ENCODE data around the gene OR5I1.
"Not testable (repeated sequence)": the region's sequence is repeated elsewhere in the genome, so short reads cannot be mapped to it uniquely, and the experiment has no call there.

The OR5I1 gene

DNA sequence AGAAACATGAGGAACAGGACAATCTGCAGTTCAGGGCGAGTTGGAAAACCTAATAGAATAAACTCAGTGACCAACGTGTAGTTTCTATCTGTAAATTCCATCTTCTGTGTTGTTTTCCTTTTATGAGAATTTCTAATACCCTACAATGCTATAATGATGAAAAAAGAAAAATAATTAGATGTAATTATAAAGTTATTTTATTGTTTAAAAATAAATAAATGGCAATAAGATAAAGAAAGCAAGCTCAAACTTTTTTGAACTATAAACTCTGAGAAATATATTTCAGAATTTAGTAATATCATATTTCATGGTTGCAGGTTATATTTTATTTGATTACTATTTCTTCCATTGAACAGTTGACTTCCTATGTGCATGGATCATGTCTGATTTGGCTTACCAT lies at the start of gene OR5I1:
TSS of gene OR5I1 (minus strand) at position 101 of the 400 bp plus-strand sequence. CDS start at position 101, 0 bp downstream.
- DNase-seq, result no peak

GRCh38 chr11:55970935-55971334 lies 34.7 kb upstream of the OR5I1 start:
- no peak for DNase-seq

DNA sequence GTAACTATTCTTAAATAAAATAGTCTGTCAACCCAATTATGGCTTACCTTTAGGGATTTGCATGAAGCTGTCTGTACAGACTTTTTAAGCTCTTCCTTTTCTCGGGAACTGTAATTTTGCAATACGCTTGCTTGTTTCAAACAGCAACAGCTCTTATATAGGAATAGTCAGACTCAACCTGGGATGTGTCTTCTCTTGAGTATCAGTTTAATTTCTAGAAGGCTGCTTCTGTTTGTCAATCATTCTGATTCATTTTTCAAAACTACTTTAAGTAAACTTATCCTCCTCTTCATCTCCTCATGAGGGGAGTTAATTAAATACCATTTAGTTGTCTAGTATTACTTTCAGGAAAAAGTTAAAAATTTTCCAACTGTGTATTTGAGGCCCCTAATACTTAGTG lies 33.6 kb upstream of the OR5I1 start, which contains the start of gene OR10AG1:
TSS of gene OR10AG1 (minus strand) at position 101 of the 400 bp plus-strand sequence. CDS start at position 63, 38 bp downstream.
- DNase-seq, result no peak

- DNase-seq, result no peak
Measured at GRCh38 chr11:55967914-55968313, 31.7 kb upstream of the OR5I1 start.

DNA sequence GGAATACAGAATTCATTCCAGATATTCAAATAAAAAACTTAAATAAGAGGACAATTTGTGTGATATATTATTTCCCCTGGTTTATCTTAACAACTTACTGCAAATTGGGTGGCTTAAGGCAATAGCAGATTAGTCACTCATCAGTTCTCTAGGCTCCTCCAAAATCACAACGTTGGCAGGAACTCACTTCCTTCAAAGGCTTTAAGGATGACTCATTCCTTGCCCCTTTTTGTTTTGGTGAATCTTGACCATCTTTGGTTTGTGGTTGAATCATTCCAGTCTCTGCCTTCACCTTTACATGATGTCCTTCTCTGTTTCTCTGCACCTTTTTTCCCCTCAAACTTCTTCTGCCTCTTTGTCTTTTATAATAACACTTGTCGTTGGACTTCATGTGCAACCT lies 30.2 kb upstream of the OR5I1 start:
- DNase-seq, result no peak

DNA sequence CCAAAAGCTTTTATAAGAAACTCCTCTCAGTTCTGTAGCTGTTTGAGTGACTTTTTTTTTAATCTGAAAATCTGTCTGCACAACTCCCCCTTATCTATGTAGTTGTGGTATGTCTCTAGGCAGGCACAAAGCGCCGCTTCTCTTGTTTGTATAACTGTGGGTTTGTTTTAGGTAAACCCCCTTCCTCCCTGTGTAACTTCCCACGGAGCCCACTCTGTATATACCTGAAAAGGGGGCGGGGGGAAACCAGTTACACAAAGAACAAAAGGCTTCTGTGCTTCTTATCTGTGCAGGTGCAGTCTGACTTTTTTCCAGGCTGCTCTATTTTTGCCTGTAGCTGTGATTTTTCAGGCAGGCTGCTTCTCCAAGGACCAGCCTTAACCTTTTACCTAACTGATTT lies 20.3 kb upstream of the OR5I1 start:
- DNase-seq, result no peak

DNA sequence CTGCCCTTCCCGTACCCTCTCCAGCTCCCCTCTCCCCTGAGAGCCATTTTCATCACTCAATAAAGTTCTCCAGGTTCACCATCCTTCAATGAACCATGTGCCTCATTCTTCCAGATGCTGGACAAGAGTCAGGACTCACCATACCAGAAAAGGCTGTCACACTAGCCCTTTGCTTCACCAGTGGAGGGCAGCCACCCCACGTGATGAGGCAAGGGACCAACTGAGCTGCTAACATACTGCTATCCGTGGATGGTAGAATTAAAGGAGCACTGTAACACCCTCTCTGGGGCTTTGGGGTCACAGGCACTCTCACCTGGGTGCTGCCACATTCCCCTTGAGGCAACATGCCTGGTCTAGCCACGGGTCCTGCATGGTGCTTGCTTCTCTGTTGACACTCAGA lies 13.1 kb upstream of the OR5I1 start:
- no peak for DNase-seq

DNA sequence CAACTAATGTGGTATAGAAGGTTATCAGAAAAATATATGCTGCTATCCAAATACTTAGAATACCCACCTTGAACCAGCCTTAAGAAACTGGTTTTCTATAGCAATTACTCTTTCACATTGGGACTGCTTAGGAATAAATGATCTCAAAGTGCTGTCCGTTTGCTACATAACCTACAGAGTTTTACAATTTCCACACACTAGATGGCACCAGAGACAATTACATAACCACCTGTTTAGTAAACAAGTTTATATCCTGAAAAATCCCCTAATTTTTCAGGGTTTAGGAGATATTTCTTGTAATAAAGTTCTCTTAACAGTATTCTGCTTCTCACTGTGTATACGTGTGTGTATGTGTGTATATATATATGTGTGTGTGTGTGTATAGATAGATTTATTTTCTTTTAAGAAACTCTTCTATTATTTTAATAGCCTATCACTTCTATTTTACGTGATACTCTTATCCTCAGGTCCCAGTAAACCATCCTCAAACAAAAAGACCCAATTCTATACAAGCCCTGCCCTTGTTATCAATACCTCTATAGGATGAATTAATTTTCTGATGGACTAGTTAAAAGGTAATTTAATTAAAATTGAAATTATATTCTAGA lies 6.7 kb upstream of the OR5I1 start:
- peak; percentile 59 for DNase-seq

GRCh38 chr11:55920537-55920936 lies 15.7 kb downstream of the OR5I1 start:
- no peak for DNase-seq

DNA sequence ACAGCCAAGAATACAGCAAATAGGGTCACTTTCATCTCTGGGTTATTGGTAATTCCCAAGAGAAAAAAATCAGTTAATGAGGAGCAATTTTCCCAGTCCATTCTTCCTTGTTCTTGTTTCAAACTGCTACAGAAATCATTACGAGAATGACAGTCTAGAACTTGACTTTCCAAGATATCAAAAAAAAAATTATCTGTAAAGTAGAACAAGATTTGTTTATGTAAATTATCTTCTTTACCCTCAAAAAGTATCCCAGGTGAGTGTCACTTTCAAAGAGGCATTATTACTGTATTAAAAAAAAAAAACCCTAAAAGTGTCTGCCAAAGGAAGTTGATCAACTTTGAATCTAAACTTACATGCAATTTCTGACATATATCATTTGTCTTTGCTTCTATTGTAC lies 21.7 kb downstream of the OR5I1 start, which contains the start of gene OR5W2:
TSS of gene OR5W2 (minus strand) at position 101 of the 400 bp plus-strand sequence. CDS start at position 101, 0 bp downstream.
- DNase-seq, result no peak

- DNase-seq, result no peak
Measured at GRCh38 chr11:55902308-55902707, 33.9 kb downstream of the OR5I1 start.

DNA sequence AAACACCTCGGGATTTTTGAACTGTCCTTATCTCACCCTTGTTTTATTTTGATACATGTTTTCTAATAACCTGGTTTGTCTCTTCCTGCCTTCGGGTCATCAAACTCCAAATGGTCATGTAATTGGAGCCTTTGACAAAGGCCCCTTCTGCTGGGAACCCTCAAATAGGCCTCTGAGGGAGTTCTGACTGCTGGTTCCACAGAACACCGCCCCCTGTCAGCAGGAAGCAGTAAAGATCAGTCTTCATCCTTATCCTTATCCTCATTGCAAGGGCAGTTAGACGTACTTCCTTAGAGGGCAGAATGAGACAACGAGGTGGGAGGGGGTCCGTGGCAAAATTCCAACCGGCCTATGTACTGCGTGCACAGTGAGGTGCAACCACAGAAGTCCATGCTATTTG lies 41.0 kb downstream of the OR5I1 start:
- no peak for DNase-seq

GRCh38 chr11:55885481-55885880 lies 50.7 kb downstream of the OR5I1 start:
- not testable (repeated sequence) for DNase-seq

All from hematopoietic multipotent progenitor cell treated with erythropoietin and hydrocortisone succinate and interleukin-3 and kit ligand, for 6 days (in vitro differentiated cells).